NAMALWA (cell line): ENCODE results near the gene C6orf89.
A peak's percentile ranks its signal among the peaks of the same experiment; 100 is the strongest.

Experiments used
- DNase-seq: peaks from one replicate; pipeline ENCODE4 v3.0.0-alpha.2; 2015; ENCODE audit warnings: low spot score

Gene C6orf89

DNA sequence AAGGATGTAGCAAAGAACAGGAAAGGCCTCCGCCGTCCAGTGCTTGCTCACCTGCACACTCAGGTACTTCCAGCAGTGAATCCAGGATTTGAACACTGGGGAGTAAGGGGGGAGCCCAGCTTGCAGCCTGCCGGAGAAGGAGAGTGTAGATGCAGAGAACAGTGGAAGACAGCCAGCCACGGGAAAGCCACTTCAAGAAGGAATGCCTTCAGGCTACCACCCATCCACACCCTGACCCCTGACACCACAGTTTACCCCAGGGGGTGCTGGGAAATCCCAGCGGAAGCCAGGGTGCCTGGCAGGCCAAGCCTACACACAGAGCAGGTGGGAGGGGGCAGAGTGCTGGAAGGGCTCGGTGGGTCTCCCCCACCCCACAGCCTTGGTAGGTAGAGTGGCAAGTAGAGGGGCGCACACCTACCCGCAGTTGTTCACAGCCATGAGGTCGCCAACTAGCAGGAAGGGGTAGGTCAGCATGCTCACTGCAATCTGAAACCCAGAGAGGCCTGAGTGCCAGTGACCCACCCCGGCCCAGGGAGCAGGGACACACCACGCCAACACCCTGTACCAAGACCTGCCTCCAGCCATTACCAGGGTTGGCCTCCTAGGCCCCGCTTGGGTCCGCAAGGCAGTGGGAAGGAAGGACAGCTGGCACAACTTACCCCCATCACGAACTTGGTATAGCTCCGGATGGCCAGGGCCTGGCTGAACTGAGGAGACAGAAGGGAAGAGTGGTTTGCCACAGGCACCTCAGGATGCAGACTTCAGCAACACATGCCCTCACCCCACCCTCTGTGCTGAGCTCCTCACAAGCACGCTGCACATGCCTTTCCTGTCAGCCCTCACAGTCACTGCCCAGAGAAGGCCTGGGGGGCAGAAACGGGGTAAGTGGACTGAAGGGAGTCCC lies 84.5 kb downstream of the C6orf89 start:
- no peak for DNase-seq

DNA sequence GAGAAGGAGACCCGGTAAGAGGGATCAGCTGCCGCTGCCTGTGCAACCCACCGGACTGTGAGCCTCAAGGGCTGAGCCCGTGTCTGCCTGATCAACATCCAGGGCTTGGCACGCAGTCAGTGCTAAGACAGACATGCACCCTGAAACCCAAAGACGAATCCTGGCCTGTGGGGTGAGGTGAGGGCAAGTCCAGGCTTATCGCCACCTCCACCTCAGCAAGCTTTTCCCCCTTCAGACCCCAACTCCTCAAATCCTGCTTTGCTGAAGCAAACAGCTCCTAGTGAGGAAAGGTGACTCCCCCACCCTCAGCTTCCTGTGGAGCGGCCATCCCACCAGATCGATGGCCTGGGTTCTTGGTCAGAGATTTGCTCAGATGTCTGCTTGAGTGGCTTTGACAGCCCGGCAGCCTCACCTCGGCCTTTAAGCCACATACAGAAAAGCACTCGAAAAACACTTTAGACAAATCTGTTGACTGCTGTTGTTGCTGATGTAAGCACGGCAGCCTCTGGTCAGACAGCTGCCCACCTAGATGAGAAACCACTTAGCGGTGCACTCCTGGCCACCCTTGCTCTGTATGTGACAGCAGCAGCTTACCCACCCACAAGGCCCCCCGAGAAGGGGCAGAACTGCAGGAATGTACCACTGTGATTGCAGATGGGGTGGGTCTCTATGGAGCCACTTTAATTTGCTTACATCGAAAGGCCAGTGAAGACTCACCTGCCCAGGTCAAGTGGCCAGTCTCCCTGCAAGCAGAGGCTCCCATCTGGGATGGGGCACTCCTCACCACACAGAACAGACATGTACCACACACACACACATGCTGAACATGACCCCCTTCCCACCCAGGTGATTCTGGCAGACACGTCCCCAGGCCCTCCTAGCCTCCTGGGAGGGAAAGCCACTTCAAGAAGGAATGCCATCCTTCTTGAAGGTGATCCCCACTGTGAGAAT lies 85.4 kb downstream of the C6orf89 start:
- DNase-seq: no peak

DNA sequence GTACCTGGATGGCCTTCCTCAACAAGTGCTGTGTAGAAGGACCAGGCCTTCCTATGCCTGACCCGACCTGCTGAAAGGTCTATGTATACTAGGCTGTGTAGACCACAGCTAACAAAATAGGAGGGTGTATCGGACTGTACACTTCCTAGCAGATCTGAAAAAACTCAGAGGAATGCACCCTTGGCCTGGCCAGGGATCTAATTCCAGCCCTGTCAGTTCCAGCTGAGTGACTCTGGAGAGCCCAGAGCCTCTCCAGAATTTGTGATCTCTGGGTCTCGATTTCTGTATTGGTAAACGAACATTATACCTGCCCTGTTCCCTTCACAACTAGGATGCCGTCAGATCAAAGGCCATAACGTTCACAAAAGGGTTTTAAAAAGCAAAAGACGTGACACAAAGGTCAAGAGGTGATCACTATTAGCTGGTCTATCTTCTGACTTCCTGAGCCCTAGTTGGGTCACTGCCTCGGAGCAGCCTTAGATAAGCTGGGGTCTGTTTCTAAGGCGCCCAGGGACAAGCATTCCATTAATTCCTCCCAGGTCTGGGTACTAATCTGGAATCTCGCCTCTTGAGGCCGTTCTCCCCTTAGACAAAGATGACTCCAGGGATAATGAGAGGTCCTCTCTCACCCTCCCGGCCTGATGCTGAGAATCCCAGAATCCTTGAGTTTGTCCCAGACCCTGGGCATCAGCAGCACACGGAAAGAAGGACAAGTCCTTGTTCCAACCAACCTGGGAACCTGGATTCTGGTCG lies 86.3 kb downstream of the C6orf89 start:
- DNase-seq: no peak

DNA sequence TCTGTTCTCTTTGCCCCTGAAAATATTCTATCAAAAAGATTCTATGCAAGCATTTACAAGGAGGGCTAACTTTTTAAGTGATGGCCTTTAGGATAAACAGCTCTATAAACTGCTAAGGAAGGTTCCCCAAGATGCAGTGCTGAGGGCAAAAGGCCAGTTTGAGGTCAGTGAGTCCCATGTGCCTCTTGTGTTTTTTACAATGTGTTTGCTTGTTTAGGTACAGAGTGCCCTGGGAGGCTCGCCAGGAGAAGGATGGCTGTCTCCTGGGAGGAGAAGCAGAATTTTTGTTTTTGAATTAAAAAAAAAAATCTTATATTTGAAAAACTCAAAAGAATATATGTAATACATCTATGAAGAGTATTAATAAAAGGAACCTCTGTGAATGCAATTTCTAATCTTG lies 87.4 kb downstream of the C6orf89 start:
- no peak for DNase-seq

DNA sequence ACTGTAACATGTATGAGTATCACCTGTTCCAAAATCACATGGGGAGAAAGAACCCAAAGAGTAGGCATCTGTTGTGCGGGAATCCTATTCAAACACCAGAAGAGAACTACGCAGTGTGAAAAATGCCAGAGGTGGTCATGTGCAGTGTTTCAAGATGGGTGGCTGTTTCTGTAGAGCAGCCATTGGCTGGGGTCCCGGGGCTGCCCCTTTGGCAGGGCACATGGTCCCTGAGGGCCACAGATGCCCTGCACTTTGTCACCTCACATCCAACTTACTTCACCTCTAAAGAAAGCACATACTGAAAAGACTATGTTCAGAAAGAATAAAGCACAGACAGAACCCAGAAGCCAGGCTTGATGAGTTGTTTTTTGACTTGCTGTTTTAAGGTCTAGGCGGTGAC lies 87.9 kb downstream of the C6orf89 start:
- DNase-seq: no peak

DNA sequence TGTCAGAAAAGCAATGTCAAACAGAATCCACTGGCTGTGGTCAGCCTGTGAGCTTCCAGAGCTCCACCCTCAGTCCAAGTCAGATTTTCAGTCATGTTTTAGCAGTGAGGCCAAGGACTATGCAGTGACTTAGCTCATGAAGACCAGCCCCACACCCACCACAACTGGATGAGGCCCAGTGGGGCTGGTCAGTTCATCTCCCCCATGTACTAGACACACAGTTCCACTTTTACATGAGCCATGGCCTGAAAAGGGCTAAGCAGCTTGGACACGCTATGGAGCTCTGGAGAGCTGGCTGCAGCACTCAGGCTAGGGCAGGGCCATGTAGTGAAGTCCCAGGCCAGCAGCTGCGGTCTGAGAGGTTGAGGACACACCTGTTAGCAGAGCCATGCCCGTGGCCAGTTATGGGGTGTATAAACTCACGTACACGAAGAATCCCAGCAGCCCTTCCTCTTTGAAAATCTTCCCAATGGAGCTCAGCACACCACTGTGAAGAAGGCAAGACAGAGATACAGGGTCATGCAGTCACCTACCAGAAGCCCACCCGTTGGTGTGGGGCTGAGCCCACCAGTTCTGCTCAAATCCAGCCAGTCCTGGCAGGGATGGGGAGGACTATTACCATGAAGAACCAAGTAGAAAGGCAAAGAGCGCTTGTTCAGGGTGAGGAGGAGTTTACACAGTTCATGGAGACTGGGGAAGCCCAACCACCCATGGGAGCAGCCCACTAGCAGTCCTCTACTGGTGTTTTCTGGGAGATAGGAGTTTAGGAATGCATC lies 89.7 kb downstream of the C6orf89 start:
- no peak for DNase-seq

DNA sequence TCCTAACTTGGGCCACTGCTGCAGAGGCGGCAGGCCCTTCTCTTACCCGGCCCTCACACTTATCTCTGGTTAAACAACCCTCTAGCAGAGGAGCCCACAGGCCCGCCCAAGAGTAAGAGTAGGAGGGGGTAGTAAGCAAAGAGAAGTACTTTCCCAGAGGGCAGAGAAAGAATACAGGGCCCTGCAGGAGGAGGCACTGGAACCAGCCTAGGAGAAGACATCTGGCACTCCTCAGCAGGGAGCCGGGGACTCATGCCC lies 90.2 kb downstream of the C6orf89 start:
- no peak for DNase-seq

DNA sequence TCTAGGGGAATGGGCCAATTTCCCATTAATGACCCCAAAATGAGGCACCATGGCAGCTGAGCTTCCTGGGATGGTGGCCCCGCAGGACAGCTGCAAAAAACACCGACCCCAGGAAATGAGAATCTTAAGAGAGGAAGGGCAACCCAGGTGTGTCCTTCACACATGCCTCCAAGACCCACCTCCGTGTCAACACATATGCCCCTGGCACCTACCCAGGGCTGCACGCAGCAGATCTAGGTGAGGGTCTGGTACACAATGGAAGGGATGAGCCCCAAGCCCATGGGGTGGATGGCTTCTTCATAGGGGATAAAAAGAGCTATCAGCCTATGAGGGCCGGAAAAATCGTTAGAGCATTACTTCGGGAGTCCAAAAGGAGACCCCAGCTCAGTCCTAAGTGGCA lies 90.8 kb downstream of the C6orf89 start:
- no peak for DNase-seq

DNA sequence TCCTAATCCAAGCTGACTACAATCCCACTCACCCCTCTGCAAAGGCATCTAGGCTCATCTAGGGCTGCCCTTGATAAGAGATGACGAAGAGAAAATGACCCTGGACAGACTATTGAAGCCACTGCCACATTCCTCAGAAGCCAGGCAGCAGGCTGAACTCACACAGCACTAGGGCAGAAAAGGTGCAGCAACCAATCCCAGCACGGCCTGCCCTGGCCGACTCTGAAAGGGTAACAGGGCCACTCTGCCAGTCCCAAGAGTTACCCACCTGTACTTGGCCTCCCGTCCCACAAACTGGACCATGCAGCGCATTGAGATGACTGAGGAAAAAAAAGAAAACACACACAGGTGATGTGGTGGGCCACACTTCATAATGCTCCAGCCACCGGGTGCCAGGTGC lies 91.2 kb downstream of the C6orf89 start:
- DNase-seq: no peak

DNA sequence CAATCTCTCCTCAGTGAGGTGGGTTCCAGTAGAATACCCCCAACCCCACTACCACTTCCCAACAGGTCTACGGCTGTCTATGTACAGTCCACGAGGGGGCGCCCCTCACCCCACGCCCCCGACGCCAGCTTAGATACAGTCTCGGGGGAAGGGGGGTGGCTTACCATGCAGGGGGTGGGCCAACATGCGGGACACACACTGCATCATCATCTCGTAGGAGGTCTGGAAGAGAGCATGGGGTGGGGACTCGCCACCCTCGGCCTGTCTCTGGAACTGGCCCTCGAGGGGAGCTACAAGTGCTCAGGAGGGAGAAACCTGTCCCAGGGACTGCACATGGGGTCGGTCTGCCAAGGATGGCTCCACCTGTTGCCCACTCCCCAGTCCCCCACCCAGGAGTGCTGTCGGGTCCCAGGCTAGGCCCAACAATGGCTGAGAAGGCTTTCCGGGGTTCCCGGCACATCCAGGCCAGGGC lies 91.8 kb downstream of the C6orf89 start:
- peak; percentile 60 for DNase-seq
